ENCODE measurements around the gene CFAP46.
"Not testable (repeated sequence)": the region's sequence is repeated elsewhere in the genome, so short reads cannot be mapped to it uniquely, and the experiment has no call there.

CFAP46 gene

GRCh38 chr10:132926777-132927650, 15.4 kb downstream of the CFAP46 start:
- DNase-seq: no peak

- DNase-seq: no peak
Observed at GRCh38 chr10:132926070-132926469, 16.3 kb downstream of the CFAP46 start.

GRCh38 chr10:132925614-132926013, 16.8 kb downstream of the CFAP46 start:
- DNase-seq: no peak

DNA sequence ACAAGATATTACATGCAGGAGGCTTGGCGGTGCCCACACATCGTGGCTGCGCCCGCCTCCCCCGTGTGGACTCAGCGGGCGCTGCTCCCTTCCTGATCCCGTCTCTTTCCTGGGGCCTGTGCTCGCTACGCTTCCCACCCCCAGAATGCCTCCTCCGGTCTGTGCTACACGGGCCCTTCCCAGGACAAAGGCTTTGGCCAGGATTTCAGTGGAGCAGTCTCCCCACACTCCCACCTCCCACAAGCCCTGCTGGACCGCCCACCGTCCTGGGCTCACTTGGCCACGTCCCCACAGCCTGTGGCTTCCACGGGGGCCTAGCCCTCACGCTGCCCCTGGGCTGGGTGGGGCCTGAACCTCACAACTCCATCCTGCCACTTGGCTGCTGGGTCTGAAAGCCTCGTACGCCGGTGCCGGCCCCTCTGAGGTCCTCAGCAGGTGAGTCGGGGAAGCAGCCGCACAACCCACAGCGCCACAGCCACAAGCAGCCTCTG, 17.3 kb downstream of the CFAP46 start:
- DNase-seq: no peak

DNA sequence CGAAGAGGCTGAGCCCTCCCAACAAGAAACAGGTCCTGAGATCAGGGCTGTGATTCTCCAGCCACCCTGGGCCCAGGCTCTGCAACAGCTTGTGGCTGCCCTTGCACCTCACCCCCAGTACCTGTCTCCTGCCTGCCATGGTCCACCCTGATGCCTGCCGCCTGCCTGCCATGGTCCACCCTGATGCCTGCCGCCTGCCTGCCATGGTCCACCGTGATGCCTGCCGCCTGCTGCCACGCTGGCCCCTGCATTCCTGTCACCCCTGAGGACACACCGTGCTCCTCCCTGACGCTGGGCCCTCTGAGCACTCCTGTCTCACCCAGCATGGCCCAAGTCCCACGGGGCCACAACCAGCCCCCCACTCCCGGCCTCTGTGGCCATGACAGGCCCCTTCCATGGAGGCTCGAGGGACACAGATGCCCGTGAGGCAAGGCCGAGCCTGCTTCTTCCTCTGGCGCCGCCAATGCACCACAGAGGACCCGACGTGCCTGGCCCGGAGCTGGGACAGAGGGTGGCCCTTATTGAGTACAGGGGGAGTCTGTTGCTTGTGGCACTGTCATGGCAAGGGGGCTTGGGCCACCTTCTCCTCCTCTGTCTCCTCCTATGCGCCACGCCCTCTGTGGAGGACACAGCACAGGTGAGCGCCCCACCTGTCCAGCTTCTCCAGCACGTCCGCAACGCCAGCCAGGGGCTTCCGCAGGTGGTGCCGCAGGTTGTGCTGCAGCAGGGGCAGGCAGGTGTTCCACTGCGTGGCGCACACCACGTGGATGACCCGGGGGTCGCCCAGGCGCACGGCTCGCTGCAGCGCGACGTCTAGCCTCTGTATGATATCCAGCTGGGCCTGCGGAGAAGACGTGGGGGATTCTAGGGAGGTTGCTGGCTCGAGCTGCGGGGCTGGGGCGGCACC, 18.1 kb downstream of the CFAP46 start:
- no peak for DNase-seq

DNA sequence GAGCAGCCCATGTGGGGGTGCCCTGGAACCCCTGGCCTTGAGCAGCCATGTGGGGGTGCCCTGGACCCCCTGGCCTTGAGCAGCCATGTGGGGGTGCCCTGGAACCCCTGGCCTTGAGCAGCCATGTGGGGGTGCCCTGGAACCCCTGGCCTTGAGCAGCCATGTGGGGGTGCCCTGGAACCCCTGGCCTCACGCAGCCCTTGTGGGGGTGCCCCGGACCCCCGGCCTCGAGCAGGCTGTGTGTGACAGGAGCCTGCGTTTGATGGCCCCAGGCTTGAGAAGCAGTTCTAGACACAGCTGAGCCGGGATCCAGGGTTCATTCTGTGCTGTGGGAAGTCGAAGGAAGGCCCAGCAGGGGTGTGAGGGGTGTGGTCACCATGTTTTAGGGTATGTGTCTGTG, 19.0 kb downstream of the CFAP46 start:
- not testable (repeated sequence) for DNase-seq

DNA sequence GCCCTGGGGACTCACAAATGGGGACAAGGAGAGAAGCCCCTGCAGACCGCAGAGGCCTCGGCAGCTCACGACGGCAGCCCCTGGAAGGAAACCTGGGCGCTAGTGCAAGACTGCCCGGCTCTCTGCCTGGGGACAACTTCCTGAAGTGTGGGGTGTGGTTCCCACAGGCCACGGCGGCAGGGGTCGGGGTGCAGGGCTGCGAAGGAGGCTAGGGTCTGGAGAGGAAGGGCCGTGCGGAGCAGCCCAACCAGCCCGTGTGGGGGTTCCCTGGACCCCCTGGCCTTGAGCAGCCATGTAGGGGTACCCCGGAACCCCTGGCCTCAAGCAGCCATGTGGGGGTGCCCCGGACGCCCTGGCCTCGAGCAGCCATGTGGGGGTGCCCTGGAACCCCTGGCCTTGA, 19.5 kb downstream of the CFAP46 start:
- no peak for DNase-seq

DNA sequence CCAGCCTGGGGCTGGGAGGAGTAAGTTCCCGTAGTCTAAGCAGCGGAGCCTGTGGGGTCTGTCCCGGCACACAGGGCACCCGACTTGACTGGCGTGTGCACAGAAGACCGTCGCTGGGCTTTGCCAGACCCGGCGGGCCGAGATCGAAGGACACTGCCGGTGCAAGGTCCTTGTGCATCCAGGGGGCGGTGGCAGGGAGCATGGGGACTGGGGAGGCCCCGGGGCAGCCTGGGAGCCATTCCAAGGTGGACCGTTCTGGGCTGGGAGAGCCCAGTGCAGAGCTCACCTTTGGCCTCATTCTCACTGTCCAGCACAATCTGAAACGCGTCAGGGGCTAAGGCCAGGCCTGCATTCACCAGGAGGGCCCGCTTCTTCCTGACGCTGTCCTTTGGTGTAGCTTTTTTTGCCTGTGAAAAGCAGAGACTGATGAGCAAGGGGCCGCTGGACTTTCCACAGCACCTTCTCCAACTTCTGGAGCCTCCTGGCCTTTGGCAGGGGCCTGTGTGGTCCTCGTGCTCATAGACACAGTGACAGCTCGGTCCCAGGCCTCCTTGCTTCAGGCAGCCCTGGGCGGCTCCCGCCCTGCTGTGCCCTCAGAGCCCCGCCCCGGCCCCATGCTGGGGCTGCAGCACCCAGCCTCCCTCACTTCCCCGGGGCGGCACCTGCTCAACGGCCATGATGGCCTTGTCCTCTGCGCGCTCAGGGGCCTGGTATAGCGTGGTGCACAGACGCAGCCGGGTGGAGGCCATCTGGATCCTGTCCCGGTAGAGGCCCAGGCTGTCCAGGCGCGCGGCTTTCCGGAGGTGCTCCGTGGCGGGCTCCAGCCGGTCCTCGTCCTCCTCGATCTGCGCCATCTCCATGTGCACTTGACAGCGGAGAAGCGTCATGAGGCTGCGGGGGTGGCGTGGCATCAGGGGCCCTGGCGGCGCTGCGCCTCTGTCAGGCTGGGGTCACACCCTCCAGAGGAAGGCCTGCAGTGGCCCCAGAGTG, 20.3 kb downstream of the CFAP46 start:
- DNase-seq: no peak

DNA sequence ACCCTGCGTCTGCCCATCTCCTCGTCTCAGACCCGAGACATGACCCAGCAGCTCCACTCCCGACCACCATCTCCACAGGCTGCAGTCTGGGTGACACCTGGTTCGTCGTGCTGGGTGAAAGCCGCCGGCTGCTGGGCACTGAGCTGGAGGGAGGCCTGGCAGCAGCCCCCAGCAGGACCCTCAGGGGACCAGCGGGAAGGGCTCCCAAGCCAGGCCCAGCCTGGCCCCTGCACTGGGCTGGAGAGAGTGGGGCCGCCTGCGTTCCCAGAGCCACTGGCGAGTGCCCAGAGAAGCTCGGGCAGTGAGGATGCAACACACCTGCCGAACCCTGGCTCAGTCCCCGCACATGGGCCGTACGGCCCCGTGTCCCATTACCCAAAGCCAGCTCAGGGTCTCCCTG, 21.3 kb downstream of the CFAP46 start:
- no peak for DNase-seq

GRCh38 chr10:132920101-132920925, 22.1 kb downstream of the CFAP46 start:
- no peak for DNase-seq

GRCh38 chr10:132919374-132920100, 22.8 kb downstream of the CFAP46 start:
- DNase-seq: no peak

GRCh38 chr10:132918617-132919373, 23.6 kb downstream of the CFAP46 start:
- no peak for DNase-seq

GRCh38 chr10:132918264-132918616, 24.1 kb downstream of the CFAP46 start:
- no peak for DNase-seq

DNA sequence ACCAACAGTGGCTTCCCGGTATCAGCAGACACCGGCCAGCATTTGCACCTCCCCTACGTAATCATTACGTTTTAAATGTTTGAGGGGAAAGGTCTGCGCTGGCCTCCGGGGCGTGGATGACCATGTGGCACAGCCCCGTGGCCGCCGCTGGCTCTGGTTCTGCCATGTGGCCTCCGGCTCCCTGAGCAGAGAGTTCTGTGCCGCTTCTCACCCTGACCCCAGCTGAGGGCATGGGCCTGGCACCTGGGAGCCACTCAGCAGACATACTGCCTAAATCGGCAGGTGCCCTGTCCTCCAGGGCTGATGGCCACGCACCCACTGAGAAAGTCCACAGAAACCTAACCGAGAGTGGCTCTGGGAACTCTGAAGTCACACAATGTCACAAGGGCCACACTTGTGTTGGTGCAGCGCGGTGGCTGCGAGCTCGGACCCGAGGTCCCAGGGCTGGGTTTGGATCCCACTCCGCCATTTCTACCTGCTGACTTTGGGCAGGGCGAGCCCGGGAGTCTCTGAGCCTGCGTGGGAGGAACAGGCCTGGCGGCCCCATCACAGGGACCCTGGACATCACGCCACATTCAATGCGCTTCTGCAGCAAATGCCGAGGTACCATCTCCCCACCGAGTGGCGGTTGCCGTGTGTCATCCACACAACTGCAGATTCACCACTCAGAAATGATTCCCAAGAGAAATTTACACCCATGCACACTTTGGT, 25.3 kb downstream of the CFAP46 start:
- DNase-seq: no peak

DNA sequence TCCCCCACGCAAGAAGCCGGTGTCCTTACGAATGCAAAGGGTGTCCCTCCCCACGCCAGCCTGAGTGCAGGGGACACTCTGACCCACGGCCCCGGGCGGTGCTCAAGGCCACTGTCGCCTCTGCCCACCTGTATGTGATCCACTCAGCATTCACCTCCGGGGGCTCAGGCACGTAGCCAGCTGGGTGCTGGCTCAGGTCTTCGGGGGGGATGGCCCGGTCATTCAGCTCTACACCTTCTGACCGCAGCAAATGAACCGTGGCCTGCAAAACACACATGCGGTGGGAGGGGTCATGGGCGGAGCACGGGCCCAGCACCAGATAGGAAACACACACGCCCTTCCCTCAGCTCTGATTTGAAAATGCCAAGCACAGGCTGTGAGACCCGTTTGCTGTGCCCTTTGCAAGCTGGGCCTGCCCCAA, 25.9 kb downstream of the CFAP46 start:
- no peak for DNase-seq

DNA sequence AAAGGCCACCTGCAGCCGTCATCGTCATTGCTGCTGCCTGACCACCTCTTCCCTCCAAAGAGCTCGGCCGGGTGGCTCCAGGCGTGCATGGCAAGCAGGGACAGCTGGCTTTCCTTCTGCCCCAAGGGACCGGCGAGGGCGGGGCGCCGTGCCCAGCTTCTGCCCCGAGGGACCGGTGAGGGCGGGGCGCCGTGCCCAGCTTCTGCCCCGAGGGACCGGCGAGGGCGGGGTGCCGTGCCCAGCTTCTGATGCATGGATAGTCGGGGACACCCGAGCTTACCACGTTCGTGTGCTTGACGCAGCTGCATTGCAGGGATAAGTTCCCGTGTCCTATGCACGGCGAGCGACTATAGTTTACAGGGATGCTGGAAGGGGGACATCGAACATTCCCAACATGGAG, 27.0 kb downstream of the CFAP46 start:
- no peak for DNase-seq

- no peak for DNase-seq
Observed at GRCh38 chr10:132914732-132915131, 27.6 kb downstream of the CFAP46 start.

DNA sequence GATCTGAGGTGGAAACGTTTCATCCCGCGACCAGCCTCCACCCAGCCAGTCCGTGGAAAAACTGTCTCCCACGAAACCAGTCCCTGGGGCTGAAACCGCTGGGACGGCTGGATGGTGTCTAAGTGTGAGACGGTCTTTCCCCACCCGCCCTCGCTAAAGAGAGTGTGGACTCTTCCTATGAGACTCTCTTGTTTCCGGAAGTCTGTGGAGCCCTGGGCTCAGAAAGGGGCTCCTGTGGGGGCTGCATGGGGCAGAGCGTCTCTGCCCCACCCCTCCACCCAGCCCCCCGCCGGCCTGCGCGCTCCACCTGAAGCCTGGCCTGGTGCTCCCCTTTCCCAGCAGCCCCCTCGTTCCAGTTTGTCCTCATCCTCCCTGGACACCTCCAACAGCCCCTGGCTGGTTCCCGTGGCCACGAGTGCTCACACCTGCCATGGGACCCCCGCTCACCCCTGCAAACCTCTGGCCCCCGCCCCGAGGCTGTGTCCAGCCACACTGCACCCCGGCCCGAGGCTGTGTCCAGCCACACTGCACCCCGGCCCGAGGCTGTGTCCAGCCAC, 28.7 kb downstream of the CFAP46 start:
- no peak for DNase-seq

Data from activated gamma-delta T cell treated with Interleukin-2 at 50 U/mL for 16 hours (primary cell).